WI38 (cell line): Measurements from ENCODE around the gene PF4V1.

Experiments used
- H3K4me3 ChIP-seq: 2 replicates; pipeline ENCODE4 v1.5.1; 2011; ENCODE audit warnings: low read depth, mild to moderate bottlenecking, control low read depth, low read length
- TF ChIP-seq, protein P1 (sequence below): IDR thresholded peaks from 2 replicates; pipeline ENCODE4 v1.5.1; 2012; ENCODE audit warnings: low read depth, mild to moderate bottlenecking, control low read depth, low read length

PF4V1 gene

DNA sequence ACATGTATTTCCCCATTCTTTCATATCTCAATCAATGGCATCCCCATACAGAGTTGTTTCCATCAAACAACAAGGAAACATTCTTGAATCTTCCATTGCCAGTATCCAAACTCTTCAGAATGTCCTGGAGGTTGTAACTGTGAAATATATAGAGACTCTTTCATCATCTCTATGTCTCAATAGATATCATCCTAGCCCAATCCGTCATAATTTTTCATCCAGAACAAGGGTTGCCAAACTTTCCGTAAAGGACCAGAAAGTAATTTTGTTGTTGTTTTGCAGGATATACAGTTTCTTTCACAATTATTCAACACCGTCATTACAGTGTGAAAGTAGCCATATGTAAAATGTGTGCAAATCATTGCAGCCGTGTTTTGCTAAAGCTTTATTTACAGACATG is 31.8 kb upstream of the PF4V1 start:
- TF ChIP-seq, protein P1, sequence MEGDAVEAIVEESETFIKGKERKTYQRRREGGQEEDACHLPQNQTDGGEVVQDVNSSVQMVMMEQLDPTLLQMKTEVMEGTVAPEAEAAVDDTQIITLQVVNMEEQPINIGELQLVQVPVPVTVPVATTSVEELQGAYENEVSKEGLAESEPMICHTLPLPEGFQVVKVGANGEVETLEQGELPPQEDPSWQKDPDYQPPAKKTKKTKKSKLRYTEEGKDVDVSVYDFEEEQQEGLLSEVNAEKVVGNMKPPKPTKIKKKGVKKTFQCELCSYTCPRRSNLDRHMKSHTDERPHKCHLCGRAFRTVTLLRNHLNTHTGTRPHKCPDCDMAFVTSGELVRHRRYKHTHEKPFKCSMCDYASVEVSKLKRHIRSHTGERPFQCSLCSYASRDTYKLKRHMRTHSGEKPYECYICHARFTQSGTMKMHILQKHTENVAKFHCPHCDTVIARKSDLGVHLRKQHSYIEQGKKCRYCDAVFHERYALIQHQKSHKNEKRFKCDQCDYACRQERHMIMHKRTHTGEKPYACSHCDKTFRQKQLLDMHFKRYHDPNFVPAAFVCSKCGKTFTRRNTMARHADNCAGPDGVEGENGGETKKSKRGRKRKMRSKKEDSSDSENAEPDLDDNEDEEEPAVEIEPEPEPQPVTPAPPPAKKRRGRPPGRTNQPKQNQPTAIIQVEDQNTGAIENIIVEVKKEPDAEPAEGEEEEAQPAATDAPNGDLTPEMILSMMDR, result no peak
- no peak overlapping the region for H3K4me3 ChIP-seq

DNA sequence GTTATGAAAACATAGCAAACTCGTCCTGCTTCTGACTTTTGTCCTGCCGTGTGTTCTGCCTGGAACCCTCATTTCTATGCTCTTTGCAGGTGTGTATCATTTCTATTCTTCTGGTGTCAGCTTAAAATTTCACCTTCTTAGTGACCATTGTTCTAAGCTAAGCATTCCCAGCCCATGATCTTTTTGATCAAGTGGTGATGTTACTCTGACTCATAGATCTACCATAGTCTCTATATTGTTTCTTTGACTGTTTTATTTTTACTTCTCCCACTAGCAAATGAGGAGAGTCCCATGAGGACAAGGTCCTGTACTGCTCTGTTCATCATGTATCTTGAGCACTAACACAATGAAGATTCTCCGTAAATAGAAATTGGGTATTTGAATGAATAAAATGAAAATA is 30.7 kb upstream of the PF4V1 start:
- H3K4me3 ChIP-seq, result no peak overlapping the region
- TF ChIP-seq, protein P1, result no peak

DNA sequence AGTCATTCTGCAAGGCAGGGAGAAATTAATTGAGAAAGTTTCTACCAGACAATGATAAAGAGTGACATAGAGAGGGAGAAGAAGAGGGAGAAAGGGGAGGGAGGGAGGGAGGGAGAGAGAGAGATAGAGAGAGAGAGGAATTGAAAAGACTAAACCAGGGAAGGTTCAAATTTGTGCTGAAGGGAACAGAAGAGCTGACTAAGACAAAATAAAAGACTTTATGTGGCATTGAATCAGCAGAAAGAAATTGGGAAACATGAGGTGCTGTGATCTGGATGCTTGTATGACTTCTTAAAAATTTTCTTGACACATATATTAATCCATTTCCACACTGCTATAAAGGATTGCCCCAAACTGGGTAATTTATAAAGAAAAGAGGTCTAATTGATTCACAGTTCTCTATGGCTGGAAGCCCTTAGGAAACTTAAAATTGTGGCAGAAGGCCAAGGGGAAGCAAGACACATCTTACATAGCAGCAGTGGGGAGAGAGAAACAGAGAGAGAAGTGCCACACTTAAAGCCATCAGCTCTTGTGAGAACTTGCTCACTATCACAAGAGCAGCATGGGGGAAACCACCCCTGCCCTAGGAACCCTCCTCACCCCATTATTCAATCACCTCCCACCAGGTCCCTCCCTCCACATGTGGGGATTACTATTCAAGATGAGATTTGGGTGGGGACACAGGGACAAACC is 30.1 kb upstream of the PF4V1 start:
- no peak overlapping the region for H3K4me3 ChIP-seq
- TF ChIP-seq, protein P1, result no peak

DNA sequence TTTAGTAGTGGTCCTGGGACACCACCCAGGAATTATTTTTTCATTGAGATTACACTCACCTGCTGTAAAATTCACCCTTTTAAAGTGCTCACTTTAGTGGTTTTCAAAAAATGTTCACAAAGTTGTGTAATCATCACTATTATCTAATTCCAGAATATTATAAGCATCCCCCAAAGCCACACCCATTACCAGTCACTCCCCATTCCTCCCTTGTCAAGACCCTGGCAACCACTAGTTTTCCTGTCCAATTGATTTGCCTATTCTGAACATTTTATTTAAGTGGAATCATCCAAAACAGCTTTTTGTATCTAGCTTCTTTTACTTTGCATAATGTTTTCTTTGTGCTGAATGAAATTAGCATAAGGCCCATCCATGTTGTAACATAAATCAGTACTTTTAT is 29.3 kb upstream of the PF4V1 start:
- H3K4me3 ChIP-seq, result no peak overlapping the region
- TF ChIP-seq, protein P1, result no peak

DNA sequence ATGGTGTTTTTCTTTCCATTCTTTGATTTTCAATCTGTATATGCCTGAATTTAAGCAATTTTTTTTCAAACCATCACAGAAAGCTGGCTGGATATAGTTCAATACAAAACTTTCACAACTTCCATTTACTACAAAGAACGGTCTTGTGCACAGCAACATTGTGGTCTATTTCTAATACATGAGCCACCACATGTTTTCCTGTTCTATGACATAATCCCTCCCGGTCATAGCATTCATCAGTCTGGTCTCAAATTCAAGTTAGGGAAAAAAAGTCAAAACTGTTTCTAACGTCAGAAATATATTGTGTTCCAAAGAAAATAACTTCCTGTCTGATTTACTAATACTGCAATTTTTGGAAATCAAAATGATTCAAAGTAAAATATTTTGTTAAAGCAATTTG is 24.1 kb upstream of the PF4V1 start:
- H3K4me3 ChIP-seq, result no peak overlapping the region
- TF ChIP-seq, protein P1, result no peak

DNA sequence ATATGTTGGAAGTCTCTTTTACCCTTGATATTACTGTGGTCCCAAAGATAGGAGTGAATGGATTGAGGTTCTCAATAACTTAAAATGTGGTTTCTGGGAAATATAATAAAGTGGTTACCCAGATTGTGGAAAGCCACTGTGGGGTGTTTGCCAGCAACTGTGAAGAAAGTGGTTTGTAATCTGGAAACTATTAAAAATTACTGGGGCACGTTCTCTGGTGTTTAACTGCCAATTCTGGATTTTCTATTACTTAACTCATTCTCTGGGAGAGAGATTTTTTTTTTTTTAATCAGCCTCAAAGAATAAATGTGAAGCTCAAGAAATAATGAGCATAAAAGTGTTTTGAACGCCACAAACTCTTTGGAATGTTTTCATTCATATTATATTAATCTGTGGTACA is 21.5 kb upstream of the PF4V1 start:
- TF ChIP-seq, protein P1, result no peak
- H3K4me3 ChIP-seq, result no peak overlapping the region

DNA sequence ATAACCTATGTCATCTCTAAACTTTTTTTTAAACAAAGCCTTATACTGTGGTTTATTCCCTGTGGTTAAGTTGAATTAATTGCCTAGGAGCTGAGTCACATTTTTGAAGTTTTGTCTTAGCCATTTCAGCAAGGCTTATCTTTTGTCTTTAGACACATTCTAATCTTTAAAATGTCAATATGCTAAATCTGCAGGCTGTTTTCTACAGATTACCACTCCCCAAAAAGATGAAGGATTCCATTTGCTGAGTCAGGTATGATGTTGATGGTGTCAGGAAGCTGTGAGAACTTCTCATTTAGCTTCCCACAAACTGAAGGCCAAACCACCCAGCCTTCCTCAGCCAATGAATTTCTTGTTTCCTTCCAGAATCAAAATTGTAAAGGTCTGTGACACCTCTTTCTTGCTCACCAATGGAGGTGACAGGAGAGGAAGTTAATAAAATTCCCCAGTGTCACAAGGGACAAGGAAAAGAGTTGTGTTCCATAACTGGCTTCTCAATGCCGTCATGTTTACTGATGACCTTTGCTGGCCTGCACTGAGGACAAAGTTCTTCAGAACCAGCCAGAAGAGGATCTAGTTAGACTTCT is 20.4 kb upstream of the PF4V1 start:
- TF ChIP-seq, protein P1, result no peak
- no peak overlapping the region for H3K4me3 ChIP-seq
